ENCODE data around the gene PPP2R5C. TPM values are rescaled to one million over a fixed set of nuclear protein-coding genes. Genes with fewer than 3 reads are reported as not detected.

Gene PPP2R5C
- total and polyA plus RNA-seq, 2 of the 8 experiments (the other 6 are each of a cell fraction or from before 2014, with no cell fraction given) = 49.6 to 95.9 TPM

GRCh38 chr14:101929096-101929495 is 167.6 kb downstream of the PPP2R5C start:
- H4K8ac ChIP-seq (ENCODE audit: extremely low read depth, insufficient read depth, low read length) = no peak overlapping the region
- no peaks in the 10 kb centered on the region for H3K9me3 ChIP-seq (ENCODE audit: insufficient read depth in 2 of 2, low read depth in 1 of 2, low read length in 1 of 2)
- H3K9ac ChIP-seq (replicated peaks in 1 of 4; ENCODE audit: extremely low read depth in 1 of 4, low read depth in 3 of 4, low read length in 3 of 4) = no peak overlapping the region
- H3K79me2 ChIP-seq (ENCODE audit: control insufficient read depth in 1 of 2, insufficient read depth in 2 of 2, low read length in 2 of 2) = no peaks in the 10 kb centered on the region
- H2BK5ac ChIP-seq (ENCODE audit: low read depth, low read length) = no peak overlapping the region
- H3K4me2 ChIP-seq (ENCODE audit: insufficient read depth in 1 of 2, low read depth in 2 of 2, low read length in 2 of 2) = no peak overlapping the region
- no peak overlapping the region for H3K23ac ChIP-seq (ENCODE audit: insufficient read length)
- H2BK120ac ChIP-seq (replicated peaks; ENCODE audit: low read depth, low read length) = no peak overlapping the region
- ChIA-PET CTCF (ENCODE audit: partially characterized antibody) (interaction anchor here (0.7 to 1.9 kb wide), 3 partner anchors 13 to 158 kb away, joined by 3 to 10 read pairs (median 3); no protein-coding TSS in a partner anchor), POLR2A (ENCODE audit: partially characterized antibody) (interaction anchor here (1.0 kb wide), 1 partner anchor 121 kb away, joined by 3 read pairs; no protein-coding TSS in a partner anchor)
- no peak overlapping the region for H2AK5ac ChIP-seq (ENCODE audit: low read depth, low read length)
- H3K27ac ChIP-seq (ENCODE audit: low read depth, low read length) = no peak overlapping the region
- peaks cover 0 to 3% of the 10 kb centered on the region in 2 experiments for H4K20me1 ChIP-seq (replicated peaks in 1 of 2; ENCODE audit: control insufficient read depth in 1 of 2, insufficient read depth in 2 of 2, low read length in 2 of 2)
- no peak overlapping the region for H3K4me3 ChIP-seq (ENCODE audit: extremely low read depth in 1 of 4, insufficient read depth in 2 of 4, low read depth in 3 of 4, low read length in 4 of 4)
- H3K56ac ChIP-seq (replicated peaks; ENCODE audit: insufficient read length, low read depth, low read length) = no peak overlapping the region
- no peak for TF ChIP-seq GABPA (IDR thresholded peaks at IDR 0.05; ENCODE audit: borderline replicate concordance, insufficient read depth, low read length)
- TF ChIP-seq USF2 (IDR thresholded peaks at IDR 0.05; ENCODE audit: low read length) = no peak
- no peak for TF ChIP-seq HDAC2 (IDR thresholded peaks at IDR 0.05; ENCODE audit: borderline replicate concordance in 1 of 2, low read depth in 2 of 2, low read length in 2 of 2)
- TF ChIP-seq EGR1 (IDR thresholded peaks at IDR 0.05; ENCODE audit: borderline replicate concordance, low read depth, low read length) = no peak
- no peak for TF ChIP-seq ATF2 (IDR thresholded peaks at IDR 0.05; ENCODE audit: low read length)
- no peak for TF ChIP-seq TBP (IDR thresholded peaks at IDR 0.05; ENCODE audit: low read depth, low read length)
- no peak for TF ChIP-seq CBX8 (IDR thresholded peaks at IDR 0.05; ENCODE audit: borderline replicate concordance, low read depth, low read length)
- no peaks in the 10 kb centered on the region for H3K4me1 ChIP-seq (replicated peaks in 1 of 4; ENCODE audit: control insufficient read depth in 3 of 4, insufficient read depth in 4 of 4, low read length in 3 of 4)
- H3K36me3 ChIP-seq (ENCODE audit: control insufficient read depth in 2 of 4, insufficient read depth in 4 of 4, low read length in 3 of 4) = peaks cover 0 to 2% (median 0%) of the 10 kb centered on the region in 4 experiments; a peak in 2 of 8 replicates
- H3K14ac ChIP-seq (ENCODE audit: insufficient read length) = no peak overlapping the region
- no peak overlapping the region for H2BK12ac ChIP-seq (ENCODE audit: low read depth, low read length)
- H2BK15ac ChIP-seq (ENCODE audit: low read length) = no peak overlapping the region
- peaks cover 0 to 5% (median 0%) of the 10 kb centered on the region in 4 experiments; a peak in 2 of 7 replicates for H3K27me3 ChIP-seq (replicated peaks in 1 of 4; ENCODE audit: control insufficient read depth in 3 of 4, extremely low read depth in 1 of 4, insufficient read depth in 3 of 4, low read length in 3 of 4)
- no peak overlapping the region for H3K18ac ChIP-seq (ENCODE audit: extremely low read depth, low read length)
- FAIRE-seq = no peak
- H4K91ac ChIP-seq (replicated peaks; ENCODE audit: insufficient read length, low read length) = no peak overlapping the region
- no peak for DNase-seq (ENCODE audit: low read depth in 1 of 2, low spot score in 2 of 2)
- H3K4ac ChIP-seq (replicated peaks; ENCODE audit: insufficient read length, low read depth, low read length) = no peak overlapping the region
- no peak overlapping the region for H2AFZ ChIP-seq (ENCODE audit: low read length)
- WGBS, 2 experiments (ENCODE audit: extremely low coverage in 1 of 2, insufficient coverage in 1 of 2, insufficient read length in 1 of 2, insufficient replicate concordance in 2 of 2, low coverage in 1 of 2, low lambda C conversion rate in 2 of 2, missing lambda C conversion rate in 1 of 2) = 93% methylated on average over 10 of the region's 10 CpGs; no CpG with 5 or more reads in 1 of the 2 experiments
- H3K79me1 ChIP-seq (ENCODE audit: low read depth, low read length) = no peaks in the 10 kb centered on the region
- H3K23me2 ChIP-seq (ENCODE audit: low read depth, low read length) = no peaks in the 10 kb centered on the region
- no peak overlapping the region for H4K5ac ChIP-seq (ENCODE audit: insufficient read length, low read depth, low read length)
- H2BK20ac ChIP-seq (ENCODE audit: low read length) = no peak overlapping the region
